HG03469 (cell line): ENCODE measurements around the gene LRRC46.

Experiments
- ATAC-seq: cut with Tn5 transposase; IDR thresholded peaks from one replicate; pipeline ENCODE4 v1.9.1; 2021; ENCODE audit warnings: mild to moderate bottlenecking, moderate library complexity, moderate number of reproducible peaks; ENCODE audit not compliant: unreplicated experiment

The LRRC46 gene

GRCh38 chr17:47808830-47809480 lies 22.5 kb upstream of the LRRC46 start:
- ATAC-seq: no peak

DNA sequence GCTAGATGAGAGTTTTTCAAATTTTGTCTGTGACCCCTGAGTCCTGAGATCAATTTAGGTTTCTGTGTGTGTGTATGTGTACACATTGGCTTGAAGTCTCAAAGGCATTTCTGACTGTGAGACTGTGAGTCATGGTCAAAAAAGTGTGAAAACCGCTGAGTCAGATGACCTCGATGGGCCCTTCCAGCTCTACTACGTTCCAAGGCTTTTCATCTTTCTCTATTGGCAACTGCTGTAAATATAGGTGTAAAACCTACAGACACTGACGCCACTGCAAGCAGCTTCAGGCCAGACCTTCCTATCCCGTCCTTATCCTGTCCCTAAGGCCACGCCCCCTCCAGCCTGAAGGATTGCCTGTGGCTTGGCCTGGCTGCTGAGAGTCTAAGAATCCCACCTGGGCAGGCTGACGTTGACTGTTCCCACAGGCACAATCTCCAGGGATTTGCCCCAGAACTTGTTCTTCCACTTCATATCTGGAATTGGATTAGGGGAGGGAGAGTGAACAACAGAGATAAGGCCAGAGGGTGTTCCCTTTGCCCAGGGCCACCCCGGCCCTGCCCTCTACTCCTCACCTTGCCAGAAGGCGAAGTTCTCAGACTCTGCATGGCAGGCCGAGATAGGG lies 21.2 kb upstream of the LRRC46 start:
- ATAC-seq: no peak

- no peak for ATAC-seq
Measured at GRCh38 chr17:47810901-47811635, 20.4 kb upstream of the LRRC46 start.

DNA sequence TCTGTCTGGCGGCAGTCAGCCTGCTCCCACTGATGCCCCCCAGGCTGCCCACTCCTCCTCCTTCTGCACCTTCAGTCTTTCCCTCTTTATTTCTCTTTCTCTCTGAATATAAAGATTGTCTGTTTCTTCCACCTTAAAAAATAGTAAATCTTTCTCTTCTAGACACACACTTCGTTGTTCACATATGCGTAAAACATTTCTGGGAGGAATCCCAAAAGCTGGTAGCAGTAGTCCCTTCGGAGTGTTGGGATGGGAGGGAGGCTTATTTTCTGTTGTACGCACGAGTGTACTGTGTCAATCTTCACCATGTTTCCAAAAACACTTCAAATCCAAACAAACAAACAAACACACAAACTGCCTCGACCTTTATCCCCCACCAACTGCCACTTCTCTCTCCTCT lies 19.8 kb upstream of the LRRC46 start:
- ATAC-seq: no peak

- no peak for ATAC-seq
Measured at GRCh38 chr17:47812146-47812920, 19.1 kb upstream of the LRRC46 start.

DNA sequence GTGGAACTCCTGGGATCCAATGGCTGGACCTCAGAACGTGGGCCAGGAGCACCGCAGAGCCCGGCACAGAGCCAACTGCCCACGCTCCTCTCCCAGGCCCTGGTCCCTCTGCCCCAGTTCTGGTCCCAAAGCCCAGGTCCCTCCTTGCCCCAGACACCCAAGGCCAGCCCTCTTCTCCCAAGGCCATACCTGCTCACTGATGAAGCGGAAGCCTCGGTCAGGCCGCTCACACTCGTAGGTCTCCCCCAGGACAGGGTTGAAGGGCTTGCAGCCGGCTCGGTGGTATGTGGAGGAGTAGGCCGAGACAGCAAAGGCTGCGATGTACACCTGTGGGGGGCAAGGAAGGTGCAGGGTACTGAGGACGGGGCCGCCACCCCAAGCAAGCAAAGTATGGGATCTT lies 18.4 kb upstream of the LRRC46 start:
- no peak for ATAC-seq

- no peak for ATAC-seq
Measured at GRCh38 chr17:47813512-47814031, 17.9 kb upstream of the LRRC46 start.

GRCh38 chr17:47815106-47815918 lies 16.2 kb upstream of the LRRC46 start:
- no peak for ATAC-seq

GRCh38 chr17:47816111-47816735 lies 15.2 kb upstream of the LRRC46 start:
- ATAC-seq: no peak

- no peak for ATAC-seq
Measured at GRCh38 chr17:47816947-47817346, 14.5 kb upstream of the LRRC46 start.

DNA sequence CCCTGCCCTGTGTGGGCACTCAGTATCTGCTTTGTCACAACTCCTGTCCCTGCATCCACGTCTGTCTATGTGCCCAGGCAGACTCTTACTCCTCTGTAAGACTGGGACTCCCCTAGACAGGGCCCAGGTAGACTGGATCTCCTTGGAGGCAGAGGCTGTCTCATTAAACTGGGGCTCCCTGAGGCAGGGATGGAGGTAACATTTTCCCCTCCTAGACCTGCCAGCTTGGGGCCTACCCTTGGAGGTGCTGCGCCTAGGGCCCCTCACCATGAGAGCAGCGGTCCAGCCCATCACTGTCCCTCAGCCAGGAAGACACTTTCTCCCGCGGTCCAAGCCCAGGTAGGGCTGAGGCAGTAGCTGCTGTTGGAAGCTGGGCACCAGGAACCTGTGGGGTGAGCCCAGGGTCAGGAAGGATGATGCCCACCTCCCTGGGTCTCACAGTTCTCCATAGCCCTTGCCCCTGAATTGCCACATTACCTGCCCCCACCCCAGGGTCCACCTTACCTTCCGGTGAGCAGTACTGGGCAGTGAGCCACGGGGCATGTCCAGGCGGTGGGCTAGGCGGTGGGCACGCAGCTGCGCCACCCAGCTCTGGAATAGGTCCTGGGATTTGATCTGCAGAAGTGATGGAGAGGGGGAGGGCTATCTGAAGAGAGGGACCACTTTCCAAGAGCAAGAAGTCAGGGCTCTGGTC lies 13.3 kb upstream of the LRRC46 start:
- ATAC-seq: no peak

GRCh38 chr17:47819475-47819874 lies 12.0 kb upstream of the LRRC46 start:
- no peak for ATAC-seq

- no peak for ATAC-seq
Measured at GRCh38 chr17:47820033-47820789, 11.3 kb upstream of the LRRC46 start.

DNA sequence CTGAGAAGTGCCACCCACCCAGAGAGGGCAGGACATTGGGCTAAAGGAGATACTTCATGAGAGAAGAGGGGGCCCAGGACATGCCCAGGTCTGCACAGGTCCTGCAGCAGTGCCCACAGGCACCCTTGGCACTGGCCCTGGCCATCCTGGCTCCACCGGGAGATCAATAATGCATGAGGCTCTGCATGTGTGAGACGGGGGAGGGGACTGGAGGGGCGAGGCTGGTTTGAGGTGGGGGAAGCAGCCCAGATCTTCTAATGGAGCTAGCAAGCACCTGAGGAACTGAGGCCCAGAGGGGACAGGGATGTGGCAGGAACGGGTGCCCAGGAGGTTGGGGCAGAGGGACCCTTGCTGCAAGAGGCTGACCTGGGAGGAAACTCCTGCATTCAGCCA lies 10.4 kb upstream of the LRRC46 start:
- no peak for ATAC-seq

DNA sequence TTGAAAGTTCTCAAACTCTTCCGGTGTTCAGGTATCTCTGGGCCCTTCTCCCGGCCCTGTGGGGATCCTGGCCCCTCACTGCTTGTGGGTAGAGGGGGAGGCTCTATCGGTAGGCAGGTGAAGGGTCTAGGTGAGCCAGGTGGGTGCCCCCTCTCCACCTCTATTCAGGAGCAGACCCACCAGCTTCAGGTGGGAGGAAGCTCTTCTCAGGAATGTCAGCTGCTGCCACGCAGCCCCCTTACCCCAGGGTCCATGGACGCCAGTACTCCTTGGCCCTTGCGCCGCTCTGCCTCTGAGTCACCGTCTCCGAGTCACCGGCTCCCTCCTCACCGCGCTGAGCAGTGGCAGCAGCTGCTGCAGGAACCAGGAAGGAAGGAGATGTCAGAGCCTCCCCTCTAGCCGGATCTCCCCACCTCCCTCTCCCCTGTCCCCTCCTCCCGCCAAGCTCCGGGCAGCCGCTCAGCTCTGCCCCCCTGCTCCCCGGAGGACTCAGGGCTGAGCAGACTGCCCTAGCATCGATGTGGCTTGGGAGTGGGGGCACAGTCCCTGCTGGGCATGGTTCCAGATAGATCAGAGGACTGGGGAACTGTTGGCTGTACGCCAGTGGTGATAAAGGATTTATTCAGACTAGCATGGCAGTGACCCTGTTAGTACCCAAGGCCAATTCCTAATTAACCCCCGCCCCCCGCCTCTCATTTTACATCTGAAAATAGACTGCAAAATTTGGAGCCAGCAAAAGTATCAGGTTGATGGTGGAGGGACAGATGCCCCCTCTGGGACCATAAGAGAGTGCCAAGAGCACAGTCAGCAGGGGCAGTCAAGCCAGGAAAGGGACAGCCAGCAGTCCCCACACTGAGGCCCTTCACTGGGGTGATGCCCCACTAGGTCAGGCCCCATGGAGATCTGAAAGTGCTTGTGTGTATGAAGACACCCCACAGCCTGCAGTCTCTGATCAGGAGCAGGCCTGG lies 9.8 kb upstream of the LRRC46 start, which contains the start of gene OSBPL7:
OSBPL7 (minus strand) TSS at position 371 of the 968 bp plus-strand sequence. CDS start 1,516 bp downstream, outside the sequence.
- no peak for ATAC-seq

- no peak for ATAC-seq
Measured at GRCh38 chr17:47822785-47823184, 8.7 kb upstream of the LRRC46 start.

GRCh38 chr17:47823519-47823918 lies 8.0 kb upstream of the LRRC46 start:
- ATAC-seq: no peak
